Hepatocyte (in vitro differentiated cells): ENCODE data around the gene USP43. TPM values are rescaled to one million over a fixed set of nuclear protein-coding genes. Genes with fewer than 3 reads are reported as not detected.

Source experiments
- DNase-seq: peaks from one replicate; pipeline ENCODE4 v3.0.0-alpha.2; 2016; ENCODE audit warnings: low spot score
- H2AFZ ChIP-seq: fragments of 200-600 bp; sonication (generic); 2 replicates; pipeline ENCODE4 v1.6.0; 2016; ENCODE audit warnings: antibody characterized with exemption, mild to moderate bottlenecking
- H3K27ac ChIP-seq: fragments of 200-600 bp; sonication (generic); 2 replicates; pipeline ENCODE4 v1.5.1; 2016; ENCODE audit warnings: mild to moderate bottlenecking
- H3K27me3 ChIP-seq: fragments of 200-600 bp; sonication (generic); 2 replicates; pipeline ENCODE4 v1.6.1; 2016
- H3K36me3 ChIP-seq: fragments of 200-600 bp; sonication (generic); replicated peaks from 2 replicates; pipeline ENCODE4 v1.5.1; 2016; ENCODE audit warnings: low read depth; ENCODE audit not compliant: insufficient read depth
- H3K4me1 ChIP-seq: fragments of 200-600 bp; sonication (generic); 2 replicates; pipeline ENCODE4 v1.5.1; 2016; ENCODE audit warnings: mild to moderate bottlenecking, moderate library complexity; ENCODE audit not compliant: insufficient read depth
- H3K4me2 ChIP-seq: fragments of 200-600 bp; sonication (generic); 2 replicates; pipeline ENCODE4 v1.6.0; 2016
- H3K4me3 ChIP-seq: fragments of 200-600 bp; sonication (generic); 2 replicates; pipeline ENCODE4 v1.5.1; 2016; ENCODE audit warnings: mild to moderate bottlenecking
- H3K79me2 ChIP-seq: fragments of 200-600 bp; sonication (generic); 2 replicates; pipeline ENCODE4 v1.6.0; 2017; ENCODE audit warnings: mild to moderate bottlenecking
- H3K9me2 ChIP-seq: fragments of 200-600 bp; sonication (generic); replicated peaks from 2 replicates; pipeline ENCODE4 v1.6.0; 2017; ENCODE audit warnings: mild to moderate bottlenecking; ENCODE audit not compliant: insufficient read depth
- H3K9me3 ChIP-seq: fragments of 200-600 bp; sonication (generic); 2 replicates; pipeline ENCODE4 v1.5.1; 2016; ENCODE audit warnings: low read depth, mild to moderate bottlenecking
- H4K20me1 ChIP-seq: fragments of 200-600 bp; sonication (generic); 2 replicates; pipeline ENCODE4 v1.6.0; 2016; ENCODE audit warnings: mild to moderate bottlenecking; ENCODE audit not compliant: insufficient read depth, poor library complexity, severe bottlenecking
- EZH2 ChIP-seq: fragments of 200-600 bp; sonication (generic); IDR thresholded peaks from 2 replicates; pipeline ENCODE4 v1.6.1; 2016; ENCODE audit warnings: antibody characterized with exemption, mild to moderate bottlenecking, borderline replicate concordance
- EZH2phosphoT487 ChIP-seq: fragments of 200-600 bp; sonication (generic); IDR thresholded peaks from one replicate; pipeline ENCODE4 v1.6.1; 2018; ENCODE audit warnings: antibody characterized with exemption, mild to moderate bottlenecking, low read depth, moderate library complexity; ENCODE audit not compliant: unreplicated experiment, severe bottlenecking
- WGBS: methylation state at CpG from one replicate; pipeline ENCODE4 v1.1.6; 2016; ENCODE audit warnings: low lambda C conversion rate; ENCODE audit errors: missing lambda C conversion rate; 5-methylcytosine and 5-hydroxymethylcytosine counted together
- polyA plus RNA-seq: library from polyadenylated mRNA; unstranded; fragments of >200 nt; fragmentation: Nextera tagmentation; extraction: Ambion mirVana; gene quantifications from 2 replicates; pipeline ENCODE4 v1.2.1, GENCODE V29; 2016
- total RNA-seq: library from RNA; depleted of rRNA; stranded (reverse); fragments of >200 nt; gene quantifications from 2 replicates; pipeline ENCODE4 v1.2.3, GENCODE V29; 2014
- TF ChIP-seq, protein P1 (sequence below): fragments of 200-600 bp; sonication (generic); IDR thresholded peaks from 2 replicates; pipeline ENCODE4 v1.5.1; 2016; ENCODE audit warnings: antibody characterized with exemption, mild to moderate bottlenecking; ENCODE audit not compliant: poor library complexity

The USP43 gene
- total and polyA plus RNA-seq, 2 experiments from 2014 or later, result 3.6 to 5.2 TPM

DNA sequence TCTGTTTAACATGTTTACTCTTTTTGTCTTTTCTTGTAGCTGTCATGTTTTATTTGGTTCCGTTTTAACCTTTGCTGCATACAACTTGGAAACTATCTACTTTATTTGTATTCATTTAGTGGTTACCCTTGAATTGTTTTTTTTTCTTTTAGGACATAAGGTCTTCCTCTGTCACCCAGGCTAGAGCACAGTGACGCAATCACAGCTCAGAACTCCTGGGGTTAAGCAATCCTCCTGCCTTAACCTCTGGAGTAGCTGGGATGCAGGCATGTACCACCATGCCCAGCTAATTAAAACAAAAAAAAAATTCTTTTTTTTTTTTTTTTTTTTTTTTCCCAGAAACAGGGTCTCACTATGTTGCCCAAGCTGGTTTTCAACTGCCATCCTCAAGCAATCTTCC, 29.8 kb upstream of the USP43 start:
- Histone ChIP-seq H3K4me1 (no peaks in the 10 kb centered on the region), H3K4me2 (no peak overlapping the region), H3K36me3 (no peaks in the 10 kb centered on the region), H3K4me3 (no peak overlapping the region), H3K79me2 (no peaks in the 10 kb centered on the region), H3K9me2 (no peaks in the 10 kb centered on the region), H3K27me3 (no peaks in the 10 kb centered on the region), H4K20me1 (no peaks in the 10 kb centered on the region), H3K9me3 (no peaks in the 10 kb centered on the region), H2AFZ (no peak overlapping the region), H3K27ac (no peak overlapping the region)
- DNase-seq, result no peak
- 41% methylated on average over 2 of the region's 2 CpGs for WGBS
- TF ChIP-seq EZH2phosphoT487, result no peak
- TF ChIP-seq EZH2, result no peak
- TF ChIP-seq, protein P1, sequence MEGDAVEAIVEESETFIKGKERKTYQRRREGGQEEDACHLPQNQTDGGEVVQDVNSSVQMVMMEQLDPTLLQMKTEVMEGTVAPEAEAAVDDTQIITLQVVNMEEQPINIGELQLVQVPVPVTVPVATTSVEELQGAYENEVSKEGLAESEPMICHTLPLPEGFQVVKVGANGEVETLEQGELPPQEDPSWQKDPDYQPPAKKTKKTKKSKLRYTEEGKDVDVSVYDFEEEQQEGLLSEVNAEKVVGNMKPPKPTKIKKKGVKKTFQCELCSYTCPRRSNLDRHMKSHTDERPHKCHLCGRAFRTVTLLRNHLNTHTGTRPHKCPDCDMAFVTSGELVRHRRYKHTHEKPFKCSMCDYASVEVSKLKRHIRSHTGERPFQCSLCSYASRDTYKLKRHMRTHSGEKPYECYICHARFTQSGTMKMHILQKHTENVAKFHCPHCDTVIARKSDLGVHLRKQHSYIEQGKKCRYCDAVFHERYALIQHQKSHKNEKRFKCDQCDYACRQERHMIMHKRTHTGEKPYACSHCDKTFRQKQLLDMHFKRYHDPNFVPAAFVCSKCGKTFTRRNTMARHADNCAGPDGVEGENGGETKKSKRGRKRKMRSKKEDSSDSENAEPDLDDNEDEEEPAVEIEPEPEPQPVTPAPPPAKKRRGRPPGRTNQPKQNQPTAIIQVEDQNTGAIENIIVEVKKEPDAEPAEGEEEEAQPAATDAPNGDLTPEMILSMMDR, result no peak

DNA sequence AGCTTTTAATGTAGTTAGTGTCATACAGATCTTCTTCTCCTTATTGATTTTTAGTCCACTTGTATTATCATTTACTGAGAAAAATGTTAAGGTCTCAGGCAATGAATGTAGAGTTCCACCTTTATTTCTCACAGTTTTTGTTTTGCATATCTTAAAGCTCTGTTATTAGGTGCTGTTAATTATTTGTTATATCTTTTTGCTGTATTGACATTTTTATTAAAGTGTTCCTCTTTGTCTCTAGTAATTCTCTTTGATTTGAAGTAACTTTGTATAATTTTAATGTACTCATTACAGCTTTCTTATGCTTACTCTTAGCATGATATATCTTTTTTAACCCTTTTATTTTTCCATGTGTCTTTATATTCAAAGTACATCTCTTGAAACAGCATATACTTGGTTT, 22.4 kb upstream of the USP43 start:
- no peaks in the 10 kb centered on the region for H3K79me2 ChIP-seq
- no peaks in the 10 kb centered on the region for H3K36me3 ChIP-seq
- TF ChIP-seq EZH2, result no peak
- TF ChIP-seq EZH2phosphoT487, result no peak
- TF ChIP-seq, protein P1, result no peak

GRCh38 chr17:9628509-9628908, 16.8 kb upstream of the USP43 start:
- H3K4me2 ChIP-seq, result no peak overlapping the region
- H3K9me3 ChIP-seq, result no peaks in the 10 kb centered on the region
- DNase-seq, result no peak
- no peak overlapping the region for H2AFZ ChIP-seq
- no peak overlapping the region for H3K4me3 ChIP-seq
- H3K4me1 ChIP-seq, result no peaks in the 10 kb centered on the region
- H3K27ac ChIP-seq, result no peak overlapping the region
- no peaks in the 10 kb centered on the region for H3K36me3 ChIP-seq
- no peaks in the 10 kb centered on the region for H3K9me2 ChIP-seq
- no peaks in the 10 kb centered on the region for H3K27me3 ChIP-seq
- TF ChIP-seq, protein P1, result no peak
- TF ChIP-seq EZH2 (no peak), EZH2phosphoT487 (no peak)
- H3K79me2 ChIP-seq, result no peaks in the 10 kb centered on the region
- no peaks in the 10 kb centered on the region for H4K20me1 ChIP-seq
- 93% methylated on average over 10 of the region's 10 CpGs for WGBS

More for the DNA sequence above, 22.4 kb upstream of the USP43 start:
- H3K4me3 ChIP-seq, result no peak overlapping the region
- no peaks in the 10 kb centered on the region for H3K27me3 ChIP-seq
- no peak overlapping the region for H3K27ac ChIP-seq
- no peak for DNase-seq
- H3K4me2 ChIP-seq, result no peak overlapping the region
- H3K9me2 ChIP-seq, result no peaks in the 10 kb centered on the region
- H4K20me1 ChIP-seq, result no peaks in the 10 kb centered on the region
- no peak overlapping the region for H2AFZ ChIP-seq
- H3K9me3 ChIP-seq, result no peaks in the 10 kb centered on the region
- H3K4me1 ChIP-seq, result no peaks in the 10 kb centered on the region

DNA sequence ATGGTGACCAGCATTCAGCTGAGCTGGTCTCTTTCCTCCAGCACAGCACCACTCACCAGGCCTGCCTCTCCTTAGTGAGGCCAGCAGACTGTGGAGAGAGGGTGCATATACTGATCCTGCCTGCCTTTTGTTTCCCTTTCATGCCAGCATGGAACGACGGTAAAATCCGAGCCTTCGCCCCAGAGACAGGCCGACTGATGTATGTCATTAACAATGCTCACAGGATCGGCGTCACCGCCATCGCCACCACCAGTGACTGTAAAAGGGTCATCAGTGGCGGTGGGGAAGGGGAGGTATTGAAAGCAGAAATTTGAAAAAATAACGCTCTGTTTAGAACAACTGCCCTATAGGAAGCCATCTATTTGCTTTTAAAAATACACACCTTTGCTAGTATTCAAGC, 12.6 kb upstream of the USP43 start:
- 95% methylated on average over 11 of the region's 11 CpGs for WGBS
- Histone ChIP-seq H3K4me3 (no peak overlapping the region), H3K4me2 (no peak overlapping the region), H3K27me3 (no peaks in the 10 kb centered on the region), H3K27ac (no peak overlapping the region), H3K9me3 (no peaks in the 10 kb centered on the region), H3K79me2 (no peaks in the 10 kb centered on the region), H3K9me2 (no peaks in the 10 kb centered on the region), H2AFZ (no peak overlapping the region), H3K4me1 (no peaks in the 10 kb centered on the region), H4K20me1 (no peaks in the 10 kb centered on the region), H3K36me3 (no peaks in the 10 kb centered on the region)
- TF ChIP-seq, protein P1, result no peak
- TF ChIP-seq EZH2 (no peak), EZH2phosphoT487 (no peak)
- no peak for DNase-seq
